Measurements from ENCODE around the gene PLPPR5.
"Not testable (repeated sequence)": the region's sequence is repeated elsewhere in the genome, so short reads cannot be mapped to it uniquely, and the experiment has no call there.

PLPPR5 gene

GRCh38 chr1:98908980-98909379 is 95.7 kb downstream of the PLPPR5 start:
- no peak for DNase-seq

- no peak for DNase-seq
Measured at GRCh38 chr1:98906809-98907208, 97.9 kb downstream of the PLPPR5 start.

- DNase-seq, result no peak
Measured at GRCh38 chr1:98906361-98906760, 98.3 kb downstream of the PLPPR5 start.

- no peak for DNase-seq
Measured at GRCh38 chr1:98904684-98905083, 100.0 kb downstream of the PLPPR5 start.

- no peak for DNase-seq
Measured at GRCh38 chr1:98903726-98904125, 100.9 kb downstream of the PLPPR5 start.

GRCh38 chr1:98903261-98903660 is 101.4 kb downstream of the PLPPR5 start:
- DNase-seq, result no peak

- no peak for DNase-seq
Measured at GRCh38 chr1:98898940-98899339, 105.7 kb downstream of the PLPPR5 start.

- DNase-seq, result no peak
Measured at GRCh38 chr1:98897479-98897878, 107.2 kb downstream of the PLPPR5 start.

- no peak for DNase-seq
Measured at GRCh38 chr1:98896711-98897445, 107.8 kb downstream of the PLPPR5 start.

GRCh38 chr1:98893371-98893770 is 111.3 kb downstream of the PLPPR5 start:
- DNase-seq, result no peak

- no peak for DNase-seq
Measured at GRCh38 chr1:98888869-98889268, 115.8 kb downstream of the PLPPR5 start.

- DNase-seq, result no peak
Measured at GRCh38 chr1:98887507-98887906, 117.2 kb downstream of the PLPPR5 start.

GRCh38 chr1:98884864-98885263 is 119.8 kb downstream of the PLPPR5 start:
- DNase-seq, result no peak

GRCh38 chr1:98881901-98882300 is 122.8 kb downstream of the PLPPR5 start:
- DNase-seq, result no peak

GRCh38 chr1:98881234-98881633 is 123.4 kb downstream of the PLPPR5 start:
- DNase-seq, result not testable (repeated sequence)

GRCh38 chr1:98874828-98875227 is 129.8 kb downstream of the PLPPR5 start:
- DNase-seq, result no peak

- DNase-seq, result no peak
Measured at GRCh38 chr1:98870959-98871903, 133.4 kb downstream of the PLPPR5 start.

- DNase-seq, result no peak
Measured at GRCh38 chr1:98865796-98866195, 138.9 kb downstream of the PLPPR5 start.

- no peak for DNase-seq
Measured at GRCh38 chr1:98860329-98860728, 144.3 kb downstream of the PLPPR5 start.

GRCh38 chr1:98854137-98854536 is 150.5 kb downstream of the PLPPR5 start:
- no peak for DNase-seq

GRCh38 chr1:98849969-98850636 is 154.6 kb downstream of the PLPPR5 start:
- DNase-seq, result no peak

GRCh38 chr1:98842241-98842640 is 162.4 kb downstream of the PLPPR5 start:
- DNase-seq, result no peak
